T-cell (primary cell): ENCODE results near the gene PDE8B. TPM values are rescaled to one million over a fixed set of nuclear protein-coding genes. Genes with fewer than 3 reads are reported as not detected.

Experiments
- ATAC-seq, 4 experiments: fragments of 200-7000 bp in 3 of 4; fragments of 150-1000 bp in 1 of 4; cut with Tn5 transposase; replicated peaks in 1 of 4; 1 replicate in 3 of 4; 2 replicates in 1 of 4; pipeline ENCODE4 v1.10.0; 2021; ENCODE audit warnings: moderate library complexity in 3 of 4, mild to moderate bottlenecking in 2 of 4, moderate number of reproducible peaks in 1 of 4
- CTCF ChIA-PET, 2 donors: fragments of 300-600 bp; sonication (Branson Sonifier 250); formaldehyde crosslinking; loops; one replicate each; lab custom pipeline; 2022; ENCODE audit warnings: antibody characterized with exemption in 2 of 2; lab: Charles Lee
- POLR2A ChIA-PET, 2 donors: fragments of 300-600 bp; sonication (Branson Sonifier 250); formaldehyde crosslinking; loops; one replicate each; lab custom pipeline; 2022; ENCODE audit warnings: antibody characterized with exemption in 2 of 2; lab: Charles Lee
- DNase-seq, 35 experiments: peaks; one replicate each; pipeline versions ENCODE4 v3.0.0 to v3.0.0-alpha.2; 2013 to 2023
- H3K27ac ChIP-seq: one replicate; pipeline ENCODE4 v1.5.1; 2013; ENCODE audit warnings: low read length
- H3K27me3 ChIP-seq, 2 experiments: replicated peaks in 1 of 2; 1 replicate in 1 of 2; 2 replicates in 1 of 2; pipeline versions ENCODE4 v1.6.1 to v1.7.0; 2013; ENCODE audit warnings: low read length in 1 of 2, mixed read lengths in 1 of 2; ENCODE audit not compliant: control insufficient read depth in 2 of 2, insufficient read depth in 2 of 2; ENCODE audit errors: extremely low read depth in 1 of 2
- H3K36me3 ChIP-seq, 2 donors: 1 replicate in 1 of 2; 2 replicates in 1 of 2; pipeline versions ENCODE4 v1.6.1 to v1.7.0; 2013; ENCODE audit warnings: low read length in 1 of 2; ENCODE audit not compliant: control insufficient read depth in 2 of 2, insufficient read depth in 1 of 2; ENCODE audit errors: extremely low read depth in 1 of 2
- H3K4me1 ChIP-seq, 2 experiments: 1 replicate in 1 of 2; 2 replicates in 1 of 2; pipeline versions ENCODE4 v1.6.1 to v1.7.0; 2013; ENCODE audit warnings: low read length in 2 of 2, mixed read lengths in 1 of 2; ENCODE audit not compliant: insufficient read depth in 2 of 2, control insufficient read depth in 1 of 2; ENCODE audit errors: extremely low read depth in 1 of 2
- H3K4me3 ChIP-seq, 2 donors: 1 replicate in 1 of 2; 2 replicates in 1 of 2; pipeline versions ENCODE4 v1.5.1 to v1.7.0; 2013; ENCODE audit warnings: mild to moderate bottlenecking in 2 of 2, low read length in 1 of 2, moderate library complexity in 1 of 2; ENCODE audit not compliant: control insufficient read depth in 1 of 2; ENCODE audit errors: extremely low read depth in 1 of 2
- H3K9me3 ChIP-seq: 2 replicates; pipeline ENCODE4 v1.7.0; 2013
- H3K27ac Mint-ChIP-seq, 2 donors: one replicate each; pipeline ENCODE4 v1.8.0; 2020 to 2021; ENCODE audit warnings: mild to moderate bottlenecking in 2 of 2, mixed read lengths in 2 of 2
- H3K27me3 Mint-ChIP-seq, 2 donors: one replicate each; pipeline ENCODE4 v1.8.0; 2021 to 2022; ENCODE audit warnings: mixed read lengths in 2 of 2
- H3K36me3 Mint-ChIP-seq: one replicate; pipeline ENCODE4 v1.8.0; 2021; ENCODE audit warnings: mixed read lengths
- H3K4me1 Mint-ChIP-seq, 3 donors: one replicate each; pipeline ENCODE4 v1.8.0; 2020 to 2022; ENCODE audit warnings: mixed read lengths in 3 of 3, mild to moderate bottlenecking in 1 of 3
- H3K4me3 Mint-ChIP-seq, 3 donors: one replicate each; pipeline ENCODE4 v1.8.0; 2020 to 2022; ENCODE audit warnings: mild to moderate bottlenecking in 3 of 3, mixed read lengths in 3 of 3, moderate library complexity in 3 of 3
- H3K9me3 Mint-ChIP-seq, 3 donors: one replicate each; pipeline ENCODE4 v1.8.0; 2020 to 2022; ENCODE audit warnings: mixed read lengths in 3 of 3
- WGBS: methylation state at CpG from one replicate; pipeline ENCODE4 v1.1.5; 2013; ENCODE audit warnings: missing lambda C conversion rate; ENCODE audit not compliant: insufficient coverage; 5-methylcytosine and 5-hydroxymethylcytosine counted together
- total RNA-seq, 35 experiments: library from RNA in 6 of 35; stranded (reverse) in 6 of 35; fragments of 120-200 nt in 1 of 35; gene quantifications; one replicate each; pipeline versions ENCODE4 v1.2.1 to v1.2.4 and lab custom pipeline; 2013 to 2026

PDE8B gene
- total RNA-seq, 5 donors from 2014 or later (not counting 1 experiment from before 2014, with no cell fraction given) = 0.15 to 0.66 (median 0.23) TPM; not detected in 2

DNA sequence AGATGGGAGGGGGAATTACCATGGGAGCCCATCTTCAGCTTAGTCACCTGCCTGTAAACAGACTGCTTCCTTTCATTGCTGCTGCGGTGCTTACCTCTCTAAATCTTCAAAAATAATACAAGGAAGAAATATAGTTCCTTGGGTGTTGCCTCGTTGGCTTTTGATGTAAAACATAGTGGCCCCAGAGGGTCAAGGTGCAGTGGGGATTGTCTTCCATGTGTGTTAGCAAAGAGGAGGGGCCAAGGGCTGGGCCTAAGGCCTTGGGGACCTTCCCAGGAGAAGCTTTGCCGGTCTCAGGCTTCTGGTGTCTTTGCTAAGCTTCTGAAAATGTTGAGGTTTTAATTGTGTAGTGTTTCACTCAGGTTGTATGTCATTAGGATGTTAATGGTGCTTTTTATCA lies 90.0 kb downstream of the PDE8B start:
- no peaks in the 10 kb centered on the region for H3K4me1 Mint-ChIP-seq
- H3K4me1 ChIP-seq = no peaks in the 10 kb centered on the region
- no peaks in the 10 kb centered on the region for H3K9me3 Mint-ChIP-seq
- peaks cover 0 to 4% of the 10 kb centered on the region in 2 experiments for H3K27me3 ChIP-seq
- H3K4me3 ChIP-seq = no peak overlapping the region
- no peak overlapping the region for H3K4me3 Mint-ChIP-seq
- peaks cover 8 to 10% of the 10 kb centered on the region in 2 donors for H3K27me3 Mint-ChIP-seq
- DNase-seq (no peak), ATAC-seq (no peak)
- no peaks in the 10 kb centered on the region for H3K36me3 Mint-ChIP-seq
- H3K36me3 ChIP-seq = no peaks in the 10 kb centered on the region
- H3K9me3 ChIP-seq = no peaks in the 10 kb centered on the region
- POLR2A ChIA-PET = no interaction called here
- no peak overlapping the region for H3K27ac Mint-ChIP-seq
- 72% methylated on average over 2 of the region's 3 CpGs for WGBS
- CTCF ChIA-PET = no interaction called here
- no peak overlapping the region for H3K27ac ChIP-seq

DNA sequence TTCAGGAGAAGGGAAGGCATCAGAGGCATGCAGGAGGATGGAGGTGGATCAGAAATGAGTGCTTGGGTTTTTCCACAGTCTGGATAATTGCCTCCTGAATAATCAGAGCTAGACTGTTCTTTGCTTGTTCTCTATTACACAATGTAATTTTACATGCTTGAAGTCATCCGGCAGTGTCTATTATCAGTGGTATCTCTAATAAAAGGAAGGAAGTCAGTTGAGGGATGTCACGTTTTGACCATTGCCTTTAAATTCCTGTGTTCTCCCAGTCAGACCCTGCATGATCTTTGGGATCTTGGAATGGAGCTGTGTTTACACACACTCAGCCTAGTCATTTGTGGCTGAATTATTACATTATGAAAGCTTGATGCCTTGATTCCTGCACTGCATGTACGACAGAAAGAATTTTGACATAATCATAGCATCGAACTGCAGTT lies 91.0 kb downstream of the PDE8B start:
- Mint-ChIP-seq H3K4me1 (no peaks in the 10 kb centered on the region), H3K27me3 (peaks cover 6 to 8% of the 10 kb centered on the region in 2 donors), H3K9me3 (no peaks in the 10 kb centered on the region), H3K36me3 (no peaks in the 10 kb centered on the region), H3K27ac (no peak overlapping the region), H3K4me3 (no peak overlapping the region)
- H3K4me1 ChIP-seq = no peaks in the 10 kb centered on the region
- no peaks in the 10 kb centered on the region for H3K9me3 ChIP-seq
- POLR2A ChIA-PET = no interaction called here
- H3K27me3 ChIP-seq = peaks cover 0 to 4% of the 10 kb centered on the region in 2 experiments
- ATAC-seq (no peak), DNase-seq (no peak)
- 100% methylated on average over 1 of the region's 4 CpGs for WGBS
- CTCF ChIA-PET = no interaction called here
- no peak overlapping the region for H3K4me3 ChIP-seq
- H3K36me3 ChIP-seq = no peaks in the 10 kb centered on the region
- no peak overlapping the region for H3K27ac ChIP-seq

DNA sequence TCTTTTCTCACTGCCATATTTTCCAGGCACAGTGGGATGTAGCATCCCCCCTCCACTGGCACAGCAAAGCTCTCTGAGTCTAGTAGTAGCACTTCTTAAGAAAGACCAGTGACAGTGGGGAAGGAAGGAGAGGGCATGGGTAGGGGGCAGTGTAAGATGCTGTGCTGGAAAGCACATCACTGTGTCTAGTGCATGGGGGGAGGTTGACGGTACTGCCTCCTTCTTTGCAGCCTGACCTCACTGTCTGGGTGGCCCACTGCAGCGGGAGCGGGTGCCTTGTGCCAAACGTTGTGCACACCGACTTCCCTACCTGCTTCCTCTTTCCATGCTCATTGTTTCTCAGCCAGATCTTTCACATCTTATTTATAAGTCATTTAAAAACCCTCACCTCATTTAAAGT lies 91.8 kb downstream of the PDE8B start:
- no peaks in the 10 kb centered on the region for H3K9me3 Mint-ChIP-seq
- H3K27ac ChIP-seq = no peak overlapping the region
- DNase-seq = no peak
- POLR2A ChIA-PET = no interaction called here
- H3K27me3 ChIP-seq = peaks cover 0 to 4% of the 10 kb centered on the region in 2 experiments
- no peaks in the 10 kb centered on the region for H3K9me3 ChIP-seq
- CTCF ChIA-PET = no interaction called here
- no peak for ATAC-seq
- no peak overlapping the region for H3K27ac Mint-ChIP-seq
- WGBS = 74% methylated on average over 3 of the region's 5 CpGs
- no peaks in the 10 kb centered on the region for H3K4me1 ChIP-seq
- no peak overlapping the region for H3K4me3 ChIP-seq
- peaks cover 7 to 8% of the 10 kb centered on the region in 2 donors for H3K27me3 Mint-ChIP-seq
- H3K4me1 Mint-ChIP-seq = no peaks in the 10 kb centered on the region
- H3K36me3 Mint-ChIP-seq = no peaks in the 10 kb centered on the region
- no peaks in the 10 kb centered on the region for H3K36me3 ChIP-seq
- H3K4me3 Mint-ChIP-seq = no peak overlapping the region

DNA sequence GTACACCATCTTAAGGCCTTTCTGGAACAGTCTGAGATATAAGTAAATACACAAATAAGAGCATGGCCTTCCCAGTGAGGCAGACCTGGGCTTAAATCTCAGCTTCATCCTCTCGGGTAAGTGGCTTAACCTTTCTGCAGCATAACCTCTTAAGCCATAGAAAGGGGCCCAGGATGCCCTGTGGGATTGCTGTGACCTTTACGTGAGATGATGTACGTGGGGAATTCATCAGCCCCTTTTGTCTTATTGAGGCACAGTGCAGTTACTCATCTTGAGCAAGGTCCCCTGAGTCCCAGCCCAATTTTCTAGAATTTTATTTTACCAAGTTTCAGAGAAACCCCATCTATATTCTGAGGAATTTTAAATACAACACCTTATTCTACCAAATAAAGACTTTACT lies 92.2 kb downstream of the PDE8B start:
- Mint-ChIP-seq H3K9me3 (no peaks in the 10 kb centered on the region), H3K36me3 (no peaks in the 10 kb centered on the region), H3K27ac (no peak overlapping the region), H3K27me3 (peaks cover 6 to 7% of the 10 kb centered on the region in 2 donors), H3K4me1 (no peaks in the 10 kb centered on the region), H3K4me3 (no peak overlapping the region)
- Histone ChIP-seq H3K27me3 (peaks cover 0 to 4% of the 10 kb centered on the region in 2 experiments), H3K9me3 (no peaks in the 10 kb centered on the region), H3K27ac (no peak overlapping the region), H3K4me1 (no peaks in the 10 kb centered on the region), H3K4me3 (no peak overlapping the region), H3K36me3 (no peaks in the 10 kb centered on the region)
- no peak for ATAC-seq
- ChIA-PET POLR2A (no interaction called here), CTCF (no interaction called here)
- no peak for DNase-seq
- WGBS = 38% methylated on average over 1 of the region's 3 CpGs

DNA sequence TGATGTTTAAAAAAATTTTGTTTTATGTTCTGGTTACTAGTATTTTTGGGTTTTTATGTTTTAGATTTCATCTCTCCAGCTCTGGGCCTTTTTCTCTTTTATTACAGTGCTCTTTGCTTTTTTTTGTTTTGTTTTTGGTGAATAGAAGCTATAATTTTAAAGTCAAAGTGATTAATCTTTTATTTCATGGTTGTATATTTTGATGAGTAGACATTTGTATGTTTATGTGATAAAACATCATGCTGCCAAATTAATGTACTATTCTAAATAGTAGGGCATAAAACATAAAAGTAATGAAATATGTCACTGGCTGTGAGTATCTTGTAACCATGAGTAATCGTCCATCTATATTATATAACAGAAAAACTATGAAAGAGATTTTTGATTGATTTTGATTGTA lies 93.9 kb downstream of the PDE8B start:
- WGBS = no CpG with 5 or more reads among the region's 1 CpG
- no peaks in the 10 kb centered on the region for H3K36me3 Mint-ChIP-seq
- ATAC-seq = no peak
- no peaks in the 10 kb centered on the region for H3K9me3 Mint-ChIP-seq
- no peak overlapping the region for H3K4me3 Mint-ChIP-seq
- H3K4me3 ChIP-seq = no peak overlapping the region
- H3K9me3 ChIP-seq = no peaks in the 10 kb centered on the region
- H3K4me1 ChIP-seq = no peaks in the 10 kb centered on the region
- POLR2A ChIA-PET = no interaction called here
- H3K27ac ChIP-seq = no peak overlapping the region
- DNase-seq = no peak
- H3K27ac Mint-ChIP-seq = no peak overlapping the region
- CTCF ChIA-PET = no interaction called here
- no peaks in the 10 kb centered on the region for H3K4me1 Mint-ChIP-seq
- peaks cover 0 to 4% of the 10 kb centered on the region in 2 experiments for H3K27me3 ChIP-seq
- peaks cover 0 to 2% of the 10 kb centered on the region in 2 donors for H3K27me3 Mint-ChIP-seq
- H3K36me3 ChIP-seq = no peaks in the 10 kb centered on the region

DNA sequence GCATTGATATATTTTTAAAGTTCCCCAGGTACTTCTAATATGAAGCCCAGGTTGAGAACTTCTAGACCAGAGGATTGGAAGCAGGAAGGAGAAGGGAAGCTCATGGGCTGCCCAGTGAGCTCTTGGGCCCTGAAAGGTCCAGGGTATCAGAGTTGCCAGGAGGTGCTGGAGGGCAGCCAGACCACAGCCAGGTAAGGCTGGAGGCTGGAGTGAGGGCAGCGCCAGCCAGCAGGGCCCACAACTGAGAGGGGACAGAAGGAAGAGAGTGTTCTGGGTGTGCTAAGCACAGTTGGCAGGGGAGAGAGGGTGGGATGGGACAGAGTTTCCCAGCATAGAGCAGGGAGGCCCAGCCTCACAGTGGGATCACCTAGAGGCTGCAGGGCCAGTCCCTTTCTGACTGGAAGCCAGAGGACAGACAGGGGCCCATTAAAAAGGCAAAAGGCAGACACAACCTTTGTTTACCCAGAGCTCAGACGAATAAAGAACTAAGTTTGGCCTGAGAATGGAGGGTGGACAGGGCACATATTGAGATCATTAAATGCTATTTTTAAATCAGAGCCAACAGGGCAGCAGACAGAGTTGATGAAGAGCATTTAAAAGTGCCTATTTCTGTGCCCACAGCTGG lies 94.9 kb downstream of the PDE8B start:
- H3K4me3 ChIP-seq = no peak overlapping the region
- H3K9me3 ChIP-seq = no peaks in the 10 kb centered on the region
- DNase-seq = no peak
- no peak overlapping the region for H3K4me3 Mint-ChIP-seq
- no peak overlapping the region for H3K27ac ChIP-seq
- no peak for ATAC-seq
- ChIA-PET CTCF (no interaction called here), POLR2A (no interaction called here)
- no peaks in the 10 kb centered on the region for H3K4me1 ChIP-seq
- peaks cover 0 to 4% of the 10 kb centered on the region in 2 experiments for H3K27me3 ChIP-seq
- no peak overlapping the region for H3K27ac Mint-ChIP-seq
- no peaks in the 10 kb centered on the region for H3K36me3 ChIP-seq
- H3K27me3 Mint-ChIP-seq = peaks cover 0 to 2% of the 10 kb centered on the region in 2 donors
- no peaks in the 10 kb centered on the region for H3K4me1 Mint-ChIP-seq
- 94% methylated on average over 2 of the region's 2 CpGs for WGBS
- no peaks in the 10 kb centered on the region for H3K36me3 Mint-ChIP-seq
- no peaks in the 10 kb centered on the region for H3K9me3 Mint-ChIP-seq
